HepG2 (cell line): Measurements from ENCODE around the gene CYP19A1. TPM values are rescaled to one million over a fixed set of nuclear protein-coding genes. Genes with fewer than 3 reads are reported as not detected.

Source experiments
- ARNT ChIP-seq: fragments of 450-650 bp; IDR thresholded peaks from 2 replicates; pipeline ENCODE4 v1.6.1; 2017
- EEA1 ChIP-seq: sonication (generic); formaldehyde crosslinking; IDR thresholded peaks from 2 replicates; pipeline ENCODE4 v1.5.1; 2020; ENCODE audit warnings: mild to moderate bottlenecking, missing genetic modification reagents, borderline replicate concordance
- ELF4 ChIP-seq: sonication (generic); formaldehyde crosslinking; IDR thresholded peaks from 2 replicates; pipeline ENCODE4 v1.5.0; 2020; ENCODE audit warnings: missing genetic modification reagents, mild to moderate bottlenecking, moderate library complexity, borderline replicate concordance
- GATAD1 ChIP-seq: IDR thresholded peaks from 2 replicates; pipeline ENCODE4 v1.6.1; 2016; ENCODE audit warnings: missing genetic modification reagents, missing compliant biosample characterization
- KLF6 ChIP-seq: IDR thresholded peaks from 2 replicates; pipeline ENCODE4 v1.8.0; 2016; ENCODE audit warnings: missing biosample characterization, missing genetic modification reagents
- MAFF ChIP-seq: IDR thresholded peaks from 2 replicates; pipeline ENCODE4 v1.6.1; 2011; ENCODE audit warnings: low read depth, low read length, improper control_type of control experiment
- MED13 ChIP-seq: sonication (generic); formaldehyde crosslinking; IDR thresholded peaks from 2 replicates; pipeline ENCODE4 v1.5.0; 2020; ENCODE audit warnings: missing genetic modification reagents
- MEIS2 ChIP-seq: sonication (generic); formaldehyde crosslinking; IDR thresholded peaks from 2 replicates; pipeline ENCODE4 v1.9.0; 2021; ENCODE audit warnings: mild to moderate bottlenecking, missing genetic modification reagents
- NFE2L1 ChIP-seq: sonication (generic); formaldehyde crosslinking; IDR thresholded peaks from 2 replicates; pipeline ENCODE4 v1.4.0; 2020; ENCODE audit warnings: missing genetic modification reagents, mild to moderate bottlenecking, borderline replicate concordance
- NR2F2 ChIP-seq: IDR thresholded peaks from 2 replicates; pipeline ENCODE4 v1.6.1; 2012; ENCODE audit warnings: low read depth, inconsistent platforms, borderline replicate concordance
- RFXAP ChIP-seq: sonication (generic); formaldehyde crosslinking; IDR thresholded peaks from 2 replicates; pipeline ENCODE4 v1.4.0; 2020; ENCODE audit warnings: missing genetic modification reagents, borderline replicate concordance
- SPEN ChIP-seq: sonication (generic); formaldehyde crosslinking; IDR thresholded peaks from 2 replicates; pipeline ENCODE4 v1.5.1; 2020; ENCODE audit warnings: low read depth, mild to moderate bottlenecking, missing genetic modification reagents
- TAF15 ChIP-seq: fragments of 200-400 bp; formaldehyde crosslinking; IDR thresholded peaks from one replicate; pipeline ENCODE4 v1.6.1; 2018; ENCODE audit warnings: mild to moderate bottlenecking, low read depth, low read length; ENCODE audit not compliant: poor library complexity, severe bottlenecking
- YEATS2 ChIP-seq: sonication (generic); formaldehyde crosslinking; IDR thresholded peaks from 2 replicates; pipeline ENCODE4 v1.4.0; 2020; ENCODE audit warnings: missing genetic modification reagents, borderline replicate concordance
- ZFP90 ChIP-seq: sonication (generic); formaldehyde crosslinking; IDR thresholded peaks from 2 replicates; pipeline ENCODE4 v1.8.0; 2022; ENCODE audit warnings: missing genetic modification reagents, mild to moderate bottlenecking, inconsistent platforms, borderline replicate concordance
- ZNF253 ChIP-seq: sonication (generic); formaldehyde crosslinking; IDR thresholded peaks from 2 replicates; pipeline ENCODE4 v1.8.0; 2022; ENCODE audit warnings: mild to moderate bottlenecking, missing genetic modification reagents, borderline replicate concordance
- ZNF615 ChIP-seq: sonication (generic); formaldehyde crosslinking; IDR thresholded peaks from 2 replicates; pipeline ENCODE4 v1.5.0; 2020; ENCODE audit warnings: mild to moderate bottlenecking, missing genetic modification reagents, borderline replicate concordance
- ZNF644 ChIP-seq: IDR thresholded peaks from 2 replicates; pipeline ENCODE4 v1.6.1; 2016; ENCODE audit warnings: low read depth
- polyA plus RNA-seq, 8 experiments: library from polyadenylated mRNA; depleted of rRNA in 3 of 8; stranded (reverse) in 7 of 8; unstranded in 1 of 8; fragments of >200 nt; fragmentation: Illumina TruSeq in 4 of 8; extraction: Trizol in 4 of 8; gene quantifications; 2 replicates each; pipeline versions ENCODE4 v1.2.1 to v1.2.3, GENCODE V29; 2011 to 2016; ENCODE audit warnings: low read depth in 4 of 8, missing spikeins in 1 of 8, mixed read lengths in 1 of 8; ENCODE audit not compliant: insufficient read depth in 1 of 8
- total RNA-seq, 5 experiments: library from RNA; depleted of rRNA; stranded (reverse); fragments of >200 nt; fragmentation: Illumina TruSeq; extraction: Trizol; gene quantifications; 2 replicates each; pipeline ENCODE4 v1.2.3, GENCODE V29; 2016; ENCODE audit warnings: low read depth in 1 of 5
- TF ChIP-seq, protein P1 (sequence below): sonication (generic); formaldehyde crosslinking; IDR thresholded peaks from 2 replicates; pipeline ENCODE4 v1.4.0; 2020; ENCODE audit warnings: missing genetic modification reagents
- TF ChIP-seq, protein P2 (sequence below): sonication (generic); formaldehyde crosslinking; IDR thresholded peaks from 2 replicates; pipeline ENCODE4 v1.5.0; 2020; ENCODE audit warnings: mild to moderate bottlenecking, missing genetic modification reagents
- TF ChIP-seq, protein P3 (sequence below): sonication (generic); formaldehyde crosslinking; IDR thresholded peaks from 2 replicates; pipeline ENCODE4 v1.4.0; 2020; ENCODE audit warnings: mild to moderate bottlenecking, missing genetic modification reagents
- TF ChIP-seq, protein P4 (sequence below): sonication (generic); formaldehyde crosslinking; IDR thresholded peaks from 2 replicates; pipeline ENCODE4 v1.4.0; 2020; ENCODE audit warnings: missing genetic modification reagents

The CYP19A1 gene
- total and polyA plus RNA-seq, 2 of the 13 experiments (the other 11 are each of a cell fraction or from before 2014, with no cell fraction given): 10.9 to 23.0 TPM

DNA sequence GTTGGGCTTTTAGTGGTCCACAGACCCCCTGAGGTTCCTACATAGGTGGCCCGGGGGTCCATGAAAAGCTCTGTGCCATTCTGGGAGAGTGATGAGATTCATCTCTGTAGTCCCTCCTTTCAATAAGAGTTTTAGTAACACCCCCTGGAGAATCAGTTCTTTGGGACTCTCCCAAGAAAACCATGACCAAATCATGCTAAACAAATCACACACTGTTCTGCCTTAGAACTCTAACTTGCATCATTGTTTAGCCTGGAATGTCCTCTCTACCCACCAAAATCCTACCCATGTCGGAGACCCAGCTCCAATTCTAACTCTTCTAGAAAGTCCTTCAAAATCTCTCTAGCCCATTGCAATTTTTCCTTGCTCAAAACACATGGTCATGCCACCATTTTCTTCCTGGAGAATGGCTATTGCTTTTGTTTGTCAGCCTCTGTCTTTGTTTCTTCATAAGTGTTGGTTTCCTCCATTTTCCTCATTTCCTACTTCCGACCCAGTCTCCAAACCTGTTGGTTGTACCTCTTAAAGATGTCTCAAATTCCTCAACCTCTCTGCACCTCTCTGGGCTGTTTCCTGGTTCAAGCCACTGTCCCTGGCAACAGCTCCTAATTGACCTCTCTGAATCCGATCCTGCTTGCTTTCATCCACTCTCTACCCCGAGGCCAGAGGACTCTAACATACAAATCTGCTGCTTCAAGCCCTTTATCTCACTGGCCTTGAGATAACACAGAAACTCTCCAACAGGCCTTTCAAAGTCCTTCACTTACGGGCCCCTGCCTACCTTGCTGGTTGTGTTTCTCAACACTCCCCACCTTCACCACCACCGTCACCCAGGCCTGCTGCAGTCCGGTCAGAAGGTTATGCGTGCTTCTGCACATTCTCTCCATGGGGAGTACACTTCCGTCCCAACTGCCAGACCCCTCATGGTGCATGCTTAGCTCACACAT lies 23.7 kb downstream of the CYP19A1 start (continued):
- peak; percentile 84 for TF ChIP-seq ZNF644 (CRISPR knock-in tag)
- TF ChIP-seq TAF15: no peak
- TF ChIP-seq MEIS2 (CRISPR knock-in tag): 0 out of 2 replicates have a peak, but pooled peaks have one; percentile 21
- TF ChIP-seq, protein P1, sequence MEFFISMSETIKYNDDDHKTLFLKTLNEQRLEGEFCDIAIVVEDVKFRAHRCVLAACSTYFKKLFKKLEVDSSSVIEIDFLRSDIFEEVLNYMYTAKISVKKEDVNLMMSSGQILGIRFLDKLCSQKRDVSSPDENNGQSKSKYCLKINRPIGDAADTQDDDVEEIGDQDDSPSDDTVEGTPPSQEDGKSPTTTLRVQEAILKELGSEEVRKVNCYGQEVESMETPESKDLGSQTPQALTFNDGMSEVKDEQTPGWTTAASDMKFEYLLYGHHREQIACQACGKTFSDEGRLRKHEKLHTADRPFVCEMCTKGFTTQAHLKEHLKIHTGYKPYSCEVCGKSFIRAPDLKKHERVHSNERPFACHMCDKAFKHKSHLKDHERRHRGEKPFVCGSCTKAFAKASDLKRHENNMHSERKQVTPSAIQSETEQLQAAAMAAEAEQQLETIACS: no peak
- TF ChIP-seq, protein P2, sequence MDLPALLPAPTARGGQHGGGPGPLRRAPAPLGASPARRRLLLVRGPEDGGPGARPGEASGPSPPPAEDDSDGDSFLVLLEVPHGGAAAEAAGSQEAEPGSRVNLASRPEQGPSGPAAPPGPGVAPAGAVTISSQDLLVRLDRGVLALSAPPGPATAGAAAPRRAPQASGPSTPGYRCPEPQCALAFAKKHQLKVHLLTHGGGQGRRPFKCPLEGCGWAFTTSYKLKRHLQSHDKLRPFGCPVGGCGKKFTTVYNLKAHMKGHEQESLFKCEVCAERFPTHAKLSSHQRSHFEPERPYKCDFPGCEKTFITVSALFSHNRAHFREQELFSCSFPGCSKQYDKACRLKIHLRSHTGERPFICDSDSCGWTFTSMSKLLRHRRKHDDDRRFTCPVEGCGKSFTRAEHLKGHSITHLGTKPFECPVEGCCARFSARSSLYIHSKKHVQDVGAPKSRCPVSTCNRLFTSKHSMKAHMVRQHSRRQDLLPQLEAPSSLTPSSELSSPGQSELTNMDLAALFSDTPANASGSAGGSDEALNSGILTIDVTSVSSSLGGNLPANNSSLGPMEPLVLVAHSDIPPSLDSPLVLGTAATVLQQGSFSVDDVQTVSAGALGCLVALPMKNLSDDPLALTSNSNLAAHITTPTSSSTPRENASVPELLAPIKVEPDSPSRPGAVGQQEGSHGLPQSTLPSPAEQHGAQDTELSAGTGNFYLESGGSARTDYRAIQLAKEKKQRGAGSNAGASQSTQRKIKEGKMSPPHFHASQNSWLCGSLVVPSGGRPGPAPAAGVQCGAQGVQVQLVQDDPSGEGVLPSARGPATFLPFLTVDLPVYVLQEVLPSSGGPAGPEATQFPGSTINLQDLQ (CRISPR knock-in tag): no peak
- no peak for TF ChIP-seq YEATS2
- TF ChIP-seq SPEN (CRISPR knock-in tag): 0 out of 2 replicates have a peak, but pooled peaks have one; percentile 49
- TF ChIP-seq, protein P3, sequence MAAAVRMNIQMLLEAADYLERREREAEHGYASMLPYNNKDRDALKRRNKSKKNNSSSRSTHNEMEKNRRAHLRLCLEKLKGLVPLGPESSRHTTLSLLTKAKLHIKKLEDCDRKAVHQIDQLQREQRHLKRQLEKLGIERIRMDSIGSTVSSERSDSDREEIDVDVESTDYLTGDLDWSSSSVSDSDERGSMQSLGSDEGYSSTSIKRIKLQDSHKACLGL: no peak
- no peak for TF ChIP-seq EEA1 (CRISPR knock-in tag)
- no peak for TF ChIP-seq ZFP90 (CRISPR knock-in tag)
- no peak for TF ChIP-seq MED13 (CRISPR knock-in tag)
- no peak for TF ChIP-seq KLF6 (CRISPR knock-in tag)
- no peak for TF ChIP-seq ZNF615 (CRISPR knock-in tag)
- no peak for TF ChIP-seq NFE2L1 (CRISPR knock-in tag)
- no peak for TF ChIP-seq ARNT
- TF ChIP-seq ZNF253: no peak
- no peak for TF ChIP-seq MAFF
- TF ChIP-seq, protein P4, sequence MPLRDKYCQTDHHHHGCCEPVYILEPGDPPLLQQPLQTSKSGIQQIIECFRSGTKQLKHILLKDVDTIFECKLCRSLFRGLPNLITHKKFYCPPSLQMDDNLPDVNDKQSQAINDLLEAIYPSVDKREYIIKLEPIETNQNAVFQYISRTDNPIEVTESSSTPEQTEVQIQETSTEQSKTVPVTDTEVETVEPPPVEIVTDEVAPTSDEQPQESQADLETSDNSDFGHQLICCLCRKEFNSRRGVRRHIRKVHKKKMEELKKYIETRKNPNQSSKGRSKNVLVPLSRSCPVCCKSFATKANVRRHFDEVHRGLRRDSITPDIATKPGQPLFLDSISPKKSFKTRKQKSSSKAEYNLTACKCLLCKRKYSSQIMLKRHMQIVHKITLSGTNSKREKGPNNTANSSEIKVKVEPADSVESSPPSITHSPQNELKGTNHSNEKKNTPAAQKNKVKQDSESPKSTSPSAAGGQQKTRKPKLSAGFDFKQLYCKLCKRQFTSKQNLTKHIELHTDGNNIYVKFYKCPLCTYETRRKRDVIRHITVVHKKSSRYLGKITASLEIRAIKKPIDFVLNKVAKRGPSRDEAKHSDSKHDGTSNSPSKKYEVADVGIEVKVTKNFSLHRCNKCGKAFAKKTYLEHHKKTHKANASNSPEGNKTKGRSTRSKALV (CRISPR knock-in tag): no peak
- no peak for TF ChIP-seq GATAD1 (CRISPR knock-in tag)
- 0 out of 2 replicates have a peak, but pooled peaks have one; percentile 63 for TF ChIP-seq RFXAP
- TF ChIP-seq ELF4 (CRISPR knock-in tag): no peak
- peak; percentile 47; the same call in 1 of the 2 replicates for TF ChIP-seq NR2F2
